Heart left ventricle (tissue), 16 donors: ENCODE measurements around the gene CTNNAL1. TPM values are rescaled to one million over a fixed set of nuclear protein-coding genes. Genes with fewer than 3 reads are reported as not detected.
A peak's percentile ranks its signal among the peaks of the same experiment; 100 is the strongest.

ENCODE experiments used
- ATAC-seq, 4 donors: fragments of 200-7000 bp; cut with Tn5 transposase; one replicate each; pipeline ENCODE4 v1.9.1; 2020 to 2022; ENCODE audit warnings: moderate library complexity in 4 of 4, mild to moderate bottlenecking in 3 of 4, moderate number of reproducible peaks in 1 of 4
- DNase-seq, 5 donors: peaks; one replicate each; pipeline ENCODE4 v3.0.0-alpha.2; 2020
- H3K27ac ChIP-seq, 12 donors: fragments of 200-600 bp; sonication (generic) in 4 of 12; one replicate each; pipeline versions ENCODE4 v1.5.0 to v1.8.0; 2016 to 2022; ENCODE audit warnings: mild to moderate bottlenecking in 2 of 12
- H3K27me3 ChIP-seq, 9 donors: fragments of 200-600 bp; sonication (generic) in 2 of 9; one replicate each; pipeline versions ENCODE4 v1.5.1 to v1.8.0; 2016 to 2022; ENCODE audit warnings: mild to moderate bottlenecking in 3 of 9
- H3K36me3 ChIP-seq, 9 donors: fragments of 200-600 bp; sonication (generic) in 2 of 9; one replicate each; pipeline versions ENCODE4 v1.5.0 to v1.8.0; 2018 to 2022; ENCODE audit warnings: mild to moderate bottlenecking in 2 of 9
- H3K4me1 ChIP-seq, 12 donors: fragments of 200-600 bp; sonication (generic) in 4 of 12; one replicate each; pipeline versions ENCODE4 v1.5.0 to v1.8.0; 2016 to 2022; ENCODE audit warnings: mild to moderate bottlenecking in 3 of 12
- H3K4me3 ChIP-seq, 12 donors: fragments of 200-600 bp; sonication (generic) in 4 of 12; one replicate each; pipeline versions ENCODE4 v1.5.0 to v1.8.0; 2017 to 2022; ENCODE audit warnings: mild to moderate bottlenecking in 9 of 12, moderate library complexity in 4 of 12
- H3K9me3 ChIP-seq, 12 donors: fragments of 200-600 bp; sonication (generic) in 4 of 12; one replicate each; pipeline versions ENCODE4 v1.5.0 to v1.8.0; 2016 to 2022; ENCODE audit warnings: mild to moderate bottlenecking in 1 of 12
- POLR2A ChIP-seq, 2 donors: fragments of 450-650 bp; IDR thresholded peaks; one replicate each; pipeline ENCODE4 v1.6.1; 2017; ENCODE audit warnings: antibody characterized with exemption in 2 of 2, mild to moderate bottlenecking in 2 of 2, moderate library complexity in 2 of 2
- WGBS, 4 donors: extraction: QIAGEN DNeasy Blood & Tissue Kit in 2 of 4; methylation state at CpG; one replicate each; pipeline versions ENCODE4 v1.1.5 to v1.1.7; 2013 to 2018; 5-methylcytosine and 5-hydroxymethylcytosine counted together
- intact Hi-C, 10 donors: fragments of 100-400 bp; cut with DNase I; formaldehyde crosslinking; loops; one replicate each; pipeline versions ENCODE4 v1.11.1 to v1.14.2; 2022
- polyA plus RNA-seq, 2 donors: library from polyadenylated mRNA; stranded (reverse); fragments of 200-250 nt; gene quantifications; one replicate each; pipeline ENCODE4 v1.2.3, GENCODE V29; 2013
- total RNA-seq, 9 donors: library from RNA; depleted of rRNA in 2 of 9; stranded (reverse); fragments of >200 nt in 2 of 9; fragmentation: NEBNext Ultra II Directional in 3 of 9; extraction: Animal tissue kit (Norgen Biotek cat#: 25700) in 3 of 9; gene quantifications; one replicate each; pipeline versions ENCODE4 v1.1.0 to v1.2.4, GENCODE V29; 2016 to 2023
- TF ChIP-seq, protein P1 (sequence below), 12 donors: fragments of 200-600 bp; sonication (generic) in 4 of 12; IDR thresholded peaks; one replicate each; pipeline versions ENCODE4 v1.5.0 to v1.8.0; 2018 to 2022; ENCODE audit warnings: antibody characterized with exemption in 12 of 12, mild to moderate bottlenecking in 5 of 12
- donor health status: ischemic (EF 13 %, LVEDD 7.1; RV severe dilation, severe dysfunction).
- donor health status: healthy with polysubstance abuse.
- donor health status: DM: no; HTN: yes; CAD: no.
- donor health status: DM: no; HTN: no; CAD: no.
- donor health status: ischemic (EF 25% LVEDD 6.9; RV normal size, moderate dysfunction).
- donor health status: ischemic (EF 25% LVEDD 5.7; RV mildly dilated, moderate dysfunction).
- donor health status: healthy.
- donor health status: DM: yes; HTN: yes; CAD: no.
- donor health status: ischemic (EF 35%, LVEDD 5.7; RV mildly dilated, moderate dysfunction).
- donor health status: nonischemic (EF 11% LVEDD 7.7; RV severe dilation, severe dysfunction).
- donor health status: DM: yes; HTN: yes; CAD: no.
- donor health status: PGD.
- donor health status: ischemic (EF 29% LVEDD 5.4; RV normal size, mild dysfunction).
- donor health status: nonischemic (EF 23%, LVEDD 6.1; RV moderate dilation, normal function).

The CTNNAL1 gene
- total and polyA plus RNA-seq, 11 donors = 51.2 to 165 (median 62.7) TPM

DNA sequence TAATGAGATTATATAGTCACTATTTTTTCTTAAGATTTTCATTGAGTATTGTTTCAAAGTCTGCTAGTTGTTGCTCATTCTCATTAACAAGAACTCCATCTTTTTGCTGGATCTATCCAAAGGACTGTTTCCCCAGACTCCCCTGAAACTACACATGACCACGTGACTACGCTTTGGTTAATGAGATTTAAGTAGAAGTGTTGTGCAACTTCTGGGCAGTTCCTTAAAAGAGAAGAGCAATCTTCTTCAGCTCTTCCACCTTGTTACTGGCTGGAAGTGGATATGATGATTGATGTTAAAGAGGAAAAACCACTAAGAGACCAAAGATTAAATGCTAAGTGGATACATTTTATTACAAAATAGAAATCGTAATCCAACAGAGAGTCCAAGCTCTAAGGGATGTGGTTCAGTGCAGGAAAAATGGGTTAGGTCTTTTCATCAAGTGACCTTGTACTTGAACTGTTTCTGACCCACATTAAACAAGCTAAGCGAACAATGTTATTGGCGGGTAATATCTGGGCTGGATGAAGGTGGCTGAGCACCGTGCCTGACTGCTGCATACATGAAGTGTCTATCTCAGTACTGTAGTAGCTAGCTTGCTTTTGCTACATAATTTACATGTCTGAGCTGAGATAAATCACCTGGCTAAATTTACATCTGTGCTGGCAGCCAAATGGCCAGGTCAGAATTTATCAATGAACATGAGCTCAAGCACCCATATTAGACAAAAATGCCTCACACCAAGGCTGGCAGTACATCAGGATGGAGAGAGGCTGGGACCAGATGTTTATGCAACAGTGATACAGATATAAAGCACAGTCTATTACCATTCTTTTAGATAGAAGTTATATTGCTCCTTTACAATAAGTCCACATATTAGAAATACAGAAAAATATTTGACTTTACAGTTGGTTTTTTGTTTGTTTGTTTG, 7.5 kb upstream of the CTNNAL1 start:
- no peaks in the 10 kb centered on the region for H3K27me3 ChIP-seq
- no peak overlapping the region for H3K27ac ChIP-seq
- H3K4me1 ChIP-seq = peaks cover 0 to 43% (median 18%) of the 10 kb centered on the region in 12 donors
- no peak for TF ChIP-seq POLR2A (IDR thresholded peaks at IDR 0.05)
- 82 to 86% (median 83%) methylated on average over 6 of the region's 6 CpGs for WGBS, 4 donors
- H3K36me3 ChIP-seq = peaks cover 0 to 26% (median 13%) of the 10 kb centered on the region in 9 donors
- ATAC-seq (peak in 3 of 4 donors; percentile 33 to 57 (median 34)), DNase-seq (no peak)
- intact Hi-C loops = no loop called here
- no peaks in the 10 kb centered on the region for H3K9me3 ChIP-seq
- no peak overlapping the region for H3K4me3 ChIP-seq

DNA sequence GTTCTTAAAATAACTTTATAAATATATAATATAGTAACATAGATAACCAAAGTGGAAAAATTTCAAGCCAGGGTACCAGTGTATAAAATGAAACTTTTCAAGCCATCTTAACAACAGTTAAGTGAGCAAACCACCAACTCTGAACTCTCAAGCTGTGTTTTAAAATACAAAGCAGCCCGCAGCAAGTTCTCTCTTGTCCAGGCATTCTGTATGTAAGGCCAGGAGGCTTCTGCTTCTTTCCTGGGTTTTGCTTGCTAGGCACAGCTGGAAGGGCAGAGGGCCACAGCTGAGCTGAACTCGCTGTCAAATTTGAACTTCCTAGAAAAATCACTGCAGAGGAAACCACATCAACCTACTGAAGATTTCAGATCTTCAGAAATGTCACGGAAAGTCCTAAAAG, 6.8 kb upstream of the CTNNAL1 start:
- intact Hi-C loops = no loop called here
- no peak overlapping the region for H3K4me3 ChIP-seq

DNA sequence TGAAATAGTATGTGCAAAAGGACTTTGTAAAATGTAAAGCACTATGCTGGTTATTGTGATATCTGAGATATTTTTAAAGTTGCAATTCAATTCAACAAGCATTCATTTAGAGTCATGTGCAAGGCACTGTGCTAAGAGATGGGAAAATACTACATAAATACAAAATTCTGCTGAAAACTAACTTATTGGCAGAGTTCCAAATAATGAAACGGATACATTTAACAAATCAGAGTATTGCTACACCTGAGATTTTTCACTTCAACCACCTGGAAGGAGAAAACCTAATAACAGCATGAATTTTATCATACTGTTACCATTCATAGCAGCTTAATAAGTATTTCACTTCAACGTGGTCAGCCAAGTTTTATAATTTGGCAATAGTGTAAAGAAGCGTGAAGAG, 6.1 kb upstream of the CTNNAL1 start:
- DNase-seq (no peak), ATAC-seq (no peak)
- Histone ChIP-seq H3K4me3 (no peak overlapping the region), H3K27ac (no peak overlapping the region), H3K36me3 (peaks cover 0 to 22% (median 13%) of the 10 kb centered on the region in 9 donors), H3K4me1 (peaks cover 0 to 40% (median 16%) of the 10 kb centered on the region in 12 donors), H3K27me3 (no peaks in the 10 kb centered on the region), H3K9me3 (no peaks in the 10 kb centered on the region)
- intact Hi-C loops = loop anchor here in 1 of 10 donors (10.0 kb wide), 1 partner anchor 65 kb away; no protein-coding TSS in a partner anchor
- TF ChIP-seq POLR2A (IDR thresholded peaks at IDR 0.05) = no peak
- TF ChIP-seq, protein P1, sequence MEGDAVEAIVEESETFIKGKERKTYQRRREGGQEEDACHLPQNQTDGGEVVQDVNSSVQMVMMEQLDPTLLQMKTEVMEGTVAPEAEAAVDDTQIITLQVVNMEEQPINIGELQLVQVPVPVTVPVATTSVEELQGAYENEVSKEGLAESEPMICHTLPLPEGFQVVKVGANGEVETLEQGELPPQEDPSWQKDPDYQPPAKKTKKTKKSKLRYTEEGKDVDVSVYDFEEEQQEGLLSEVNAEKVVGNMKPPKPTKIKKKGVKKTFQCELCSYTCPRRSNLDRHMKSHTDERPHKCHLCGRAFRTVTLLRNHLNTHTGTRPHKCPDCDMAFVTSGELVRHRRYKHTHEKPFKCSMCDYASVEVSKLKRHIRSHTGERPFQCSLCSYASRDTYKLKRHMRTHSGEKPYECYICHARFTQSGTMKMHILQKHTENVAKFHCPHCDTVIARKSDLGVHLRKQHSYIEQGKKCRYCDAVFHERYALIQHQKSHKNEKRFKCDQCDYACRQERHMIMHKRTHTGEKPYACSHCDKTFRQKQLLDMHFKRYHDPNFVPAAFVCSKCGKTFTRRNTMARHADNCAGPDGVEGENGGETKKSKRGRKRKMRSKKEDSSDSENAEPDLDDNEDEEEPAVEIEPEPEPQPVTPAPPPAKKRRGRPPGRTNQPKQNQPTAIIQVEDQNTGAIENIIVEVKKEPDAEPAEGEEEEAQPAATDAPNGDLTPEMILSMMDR (IDR thresholded peaks at IDR 0.05) = no peak
- WGBS, 4 donors = 83 to 89% (median 87%) methylated on average over 3 of the region's 3 CpGs

More for the DNA sequence above, 6.8 kb upstream of the CTNNAL1 start:
- Histone ChIP-seq H3K27ac (no peak overlapping the region), H3K36me3 (peaks cover 0 to 24% (median 13%) of the 10 kb centered on the region in 9 donors), H3K9me3 (no peaks in the 10 kb centered on the region), H3K27me3 (no peaks in the 10 kb centered on the region), H3K4me1 (peaks cover 0 to 38% (median 15%) of the 10 kb centered on the region in 12 donors)
- DNase-seq (no peak), ATAC-seq (no peak)
- no peak for TF ChIP-seq POLR2A (IDR thresholded peaks at IDR 0.05)
- TF ChIP-seq, protein P1 (IDR thresholded peaks at IDR 0.05) = no peak
- 91 to 96% (median 94%) methylated on average over 3 of the region's 3 CpGs for WGBS, 4 donors

DNA sequence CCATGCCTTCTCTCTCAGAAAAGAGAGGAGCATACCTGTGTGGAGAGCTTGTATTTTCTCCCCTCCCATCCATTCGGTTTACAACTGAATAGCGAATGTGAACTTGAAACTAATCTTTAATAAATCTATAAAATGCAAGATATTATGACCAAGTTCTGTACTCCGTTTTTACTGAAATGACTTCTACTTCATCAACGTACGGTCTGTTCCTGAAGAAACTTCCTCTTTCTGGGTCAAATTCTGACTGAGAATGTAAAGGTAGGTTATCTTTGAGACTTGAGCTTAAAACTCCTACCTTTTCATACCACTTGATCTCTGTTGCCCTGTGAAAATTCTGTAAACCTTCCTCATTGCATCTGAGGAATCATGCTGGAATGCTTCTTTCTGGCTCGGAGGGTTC, 4.2 kb upstream of the CTNNAL1 start:
- Histone ChIP-seq H3K9me3 (no peaks in the 10 kb centered on the region), H3K27ac (peak overlapping the region in 2 of 12 donors; percentile 21 to 22), H3K27me3 (no peaks in the 10 kb centered on the region), H3K4me3 (no peak overlapping the region), H3K4me1 (peaks cover 0 to 36% (median 21%) of the 10 kb centered on the region in 12 donors), H3K36me3 (peaks cover 0 to 20% (median 13%) of the 10 kb centered on the region in 9 donors)
- ATAC-seq (no peak), DNase-seq (no peak)
- intact Hi-C loops = loop anchor here in 1 of 10 donors (10.0 kb wide), 1 partner anchor 63 kb away; no protein-coding TSS in a partner anchor
- WGBS, 4 donors = 88 to 94% (median 91%) methylated on average over 6 of the region's 6 CpGs
- TF ChIP-seq, protein P1 (IDR thresholded peaks at IDR 0.05) = no peak
- TF ChIP-seq POLR2A (IDR thresholded peaks at IDR 0.05) = no peak
